Measurements from ENCODE around the gene ZNF534.

Gene ZNF534

GRCh38 chr19:52492201-52492993, 63.4 kb downstream of the ZNF534 start:
- H3K4me2 ChIP-seq (ENCODE audit: low read length, poor library complexity, severe bottlenecking), result no peak overlapping the region
- no peak overlapping the region for H2AFZ ChIP-seq (ENCODE audit: low read depth, low read length)
- no peak overlapping the region for H3K27ac ChIP-seq (ENCODE audit: low read length, poor library complexity, severe bottlenecking)
- no peak overlapping the region for H3K4me3 ChIP-seq (ENCODE audit: insufficient read depth in 1 of 2, low read depth in 1 of 2, low read length in 2 of 2)
- peaks cover 0 to 5% of the 10 kb centered on the region in 2 experiments for H3K36me3 ChIP-seq (ENCODE audit: control insufficient read depth in 1 of 2, insufficient read depth in 2 of 2, low read depth in 1 of 2, low read length in 2 of 2)
- H2BK5ac ChIP-seq (ENCODE audit: low read depth, low read length, poor library complexity, severe bottlenecking), result no peak overlapping the region
- H2BK120ac ChIP-seq (ENCODE audit: low read depth, low read length), result no peak overlapping the region
- H3K79me1 ChIP-seq (replicated peaks; ENCODE audit: low read length, poor library complexity, severe bottlenecking), result no peaks in the 10 kb centered on the region
- H4K91ac ChIP-seq (ENCODE audit: low read length), result no peak overlapping the region
- no peak overlapping the region for H2BK12ac ChIP-seq (ENCODE audit: low read length in 2 of 2)
- H3K9me3 ChIP-seq (ENCODE audit: control insufficient read depth, low read length), result peaks cover 37% of the 10 kb centered on the region
- H2BK15ac ChIP-seq (ENCODE audit: low read depth, poor library complexity, severe bottlenecking), result no peak overlapping the region
- WGBS, result 21% methylated on average over 37 of the region's 37 CpGs
- no peak overlapping the region for H4K8ac ChIP-seq (ENCODE audit: low read length)
- no peaks in the 10 kb centered on the region for H3K4me1 ChIP-seq (ENCODE audit: control insufficient read depth, insufficient read depth, low read depth, low read length)
- no peak overlapping the region for H3K23ac ChIP-seq (ENCODE audit: low read length in 2 of 2)
- DNase-seq, result no peak
- H3K9ac ChIP-seq (ENCODE audit: low read length), result no peak overlapping the region
- no peak overlapping the region for H2AK5ac ChIP-seq (ENCODE audit: low read length, severe bottlenecking)
- H3K27me3 ChIP-seq (ENCODE audit: control insufficient read depth in 1 of 2, insufficient read depth in 1 of 2, low read length in 2 of 2), result peaks cover 0 to 5% of the 10 kb centered on the region in 2 experiments
- no peak overlapping the region for H3K18ac ChIP-seq (ENCODE audit: low read depth in 1 of 2, low read length in 2 of 2)
- H3K4ac ChIP-seq (ENCODE audit: low read depth in 1 of 2, low read length in 2 of 2), result no peak overlapping the region
- no peak overlapping the region for H3K14ac ChIP-seq (ENCODE audit: low read length in 2 of 2)

GRCh38 chr19:52492994-52493470, 64.1 kb downstream of the ZNF534 start:
- Histone ChIP-seq H3K27me3 (ENCODE audit: control insufficient read depth in 1 of 2, insufficient read depth in 1 of 2, low read length in 2 of 2) (peaks cover 0 to 5% of the 10 kb centered on the region in 2 experiments), H3K4ac (ENCODE audit: low read depth in 1 of 2, low read length in 2 of 2) (no peak overlapping the region), H2BK15ac (ENCODE audit: low read depth, poor library complexity, severe bottlenecking) (no peak overlapping the region), H3K36me3 (ENCODE audit: control insufficient read depth in 1 of 2, insufficient read depth in 2 of 2, low read depth in 1 of 2, low read length in 2 of 2) (peaks cover 0 to 5% of the 10 kb centered on the region in 2 experiments), H3K79me1 (replicated peaks; ENCODE audit: low read length, poor library complexity, severe bottlenecking) (no peaks in the 10 kb centered on the region), H2AFZ (ENCODE audit: low read depth, low read length) (no peak overlapping the region), H4K8ac (ENCODE audit: low read length) (no peak overlapping the region), H2BK5ac (ENCODE audit: low read depth, low read length, poor library complexity, severe bottlenecking) (no peak overlapping the region), H2BK120ac (ENCODE audit: low read depth, low read length) (no peak overlapping the region), H3K23ac (ENCODE audit: low read length in 2 of 2) (no peak overlapping the region), H2BK12ac (ENCODE audit: low read length in 2 of 2) (no peak overlapping the region), H3K27ac (ENCODE audit: low read length, poor library complexity, severe bottlenecking) (no peak overlapping the region), H3K18ac (ENCODE audit: low read depth in 1 of 2, low read length in 2 of 2) (no peak overlapping the region), H3K4me3 (ENCODE audit: insufficient read depth in 1 of 2, low read depth in 1 of 2, low read length in 2 of 2) (no peak overlapping the region), H3K9me3 (ENCODE audit: control insufficient read depth, low read length) (peaks cover 34% of the 10 kb centered on the region), H3K9ac (ENCODE audit: low read length) (no peak overlapping the region), H3K14ac (ENCODE audit: low read length in 2 of 2) (no peak overlapping the region), H3K4me1 (ENCODE audit: control insufficient read depth, insufficient read depth, low read depth, low read length) (no peaks in the 10 kb centered on the region), H3K4me2 (ENCODE audit: low read length, poor library complexity, severe bottlenecking) (no peak overlapping the region), H4K91ac (ENCODE audit: low read length) (no peak overlapping the region), H2AK5ac (ENCODE audit: low read length, severe bottlenecking) (no peak overlapping the region)
- 8% methylated on average over 28 of the region's 28 CpGs for WGBS
- DNase-seq, result no peak

GRCh38 chr19:52494518-52494917, 65.6 kb downstream of the ZNF534 start:
- Histone ChIP-seq H2BK120ac (ENCODE audit: low read depth, low read length) (no peak overlapping the region), H3K4ac (ENCODE audit: low read depth in 1 of 2, low read length in 2 of 2) (no peak overlapping the region), H3K79me1 (replicated peaks; ENCODE audit: low read length, poor library complexity, severe bottlenecking) (no peaks in the 10 kb centered on the region), H3K36me3 (ENCODE audit: control insufficient read depth in 1 of 2, insufficient read depth in 2 of 2, low read depth in 1 of 2, low read length in 2 of 2) (peaks cover 5 to 6% of the 10 kb centered on the region in 2 experiments), H4K91ac (ENCODE audit: low read length) (no peak overlapping the region), H2BK15ac (ENCODE audit: low read depth, poor library complexity, severe bottlenecking) (no peak overlapping the region), H3K4me2 (ENCODE audit: low read length, poor library complexity, severe bottlenecking) (no peak overlapping the region), H3K27ac (ENCODE audit: low read length, poor library complexity, severe bottlenecking) (no peak overlapping the region), H2AK5ac (ENCODE audit: low read length, severe bottlenecking) (no peak overlapping the region), H2BK5ac (ENCODE audit: low read depth, low read length, poor library complexity, severe bottlenecking) (no peak overlapping the region), H3K23ac (ENCODE audit: low read length in 2 of 2) (no peak overlapping the region), H2AFZ (ENCODE audit: low read depth, low read length) (no peak overlapping the region), H3K9ac (ENCODE audit: low read length) (no peak overlapping the region), H3K27me3 (ENCODE audit: control insufficient read depth in 1 of 2, insufficient read depth in 1 of 2, low read length in 2 of 2) (peaks cover 0 to 5% of the 10 kb centered on the region in 2 experiments), H3K4me1 (ENCODE audit: control insufficient read depth, insufficient read depth, low read depth, low read length) (no peaks in the 10 kb centered on the region), H3K18ac (ENCODE audit: low read depth in 1 of 2, low read length in 2 of 2) (no peak overlapping the region), H3K14ac (ENCODE audit: low read length in 2 of 2) (no peak overlapping the region), H4K8ac (ENCODE audit: low read length) (no peak overlapping the region), H3K9me3 (ENCODE audit: control insufficient read depth, low read length) (peaks cover 46% of the 10 kb centered on the region), H2BK12ac (ENCODE audit: low read length in 2 of 2) (no peak overlapping the region), H3K4me3 (ENCODE audit: insufficient read depth in 1 of 2, low read depth in 1 of 2, low read length in 2 of 2) (no peak overlapping the region)
- DNase-seq, result no peak
- WGBS, result 50% methylated on average over 1 of the region's 3 CpGs

- Histone ChIP-seq H3K18ac (ENCODE audit: low read depth in 1 of 2, low read length in 2 of 2) (no peak overlapping the region), H3K9me3 (ENCODE audit: control insufficient read depth, low read length) (peaks cover 46% of the 10 kb centered on the region), H2BK12ac (ENCODE audit: low read length in 2 of 2) (no peak overlapping the region), H4K8ac (ENCODE audit: low read length) (no peak overlapping the region), H3K27me3 (ENCODE audit: control insufficient read depth in 1 of 2, insufficient read depth in 1 of 2, low read length in 2 of 2) (no peaks in the 10 kb centered on the region), H3K4me2 (ENCODE audit: low read length, poor library complexity, severe bottlenecking) (no peak overlapping the region), H3K9ac (ENCODE audit: low read length) (no peak overlapping the region), H2AFZ (ENCODE audit: low read depth, low read length) (no peak overlapping the region), H3K4me3 (ENCODE audit: insufficient read depth in 1 of 2, low read depth in 1 of 2, low read length in 2 of 2) (peak overlapping the region in 1 of 2 experiments; percentile 29), H3K27ac (ENCODE audit: low read length, poor library complexity, severe bottlenecking) (no peak overlapping the region), H3K36me3 (ENCODE audit: control insufficient read depth in 1 of 2, insufficient read depth in 2 of 2, low read depth in 1 of 2, low read length in 2 of 2) (peaks cover 2 to 11% of the 10 kb centered on the region in 2 experiments), H2AK5ac (ENCODE audit: low read length, severe bottlenecking) (no peak overlapping the region), H2BK5ac (ENCODE audit: low read depth, low read length, poor library complexity, severe bottlenecking) (no peak overlapping the region), H2BK120ac (ENCODE audit: low read depth, low read length) (no peak overlapping the region), H3K79me1 (replicated peaks; ENCODE audit: low read length, poor library complexity, severe bottlenecking) (no peaks in the 10 kb centered on the region), H3K23ac (ENCODE audit: low read length in 2 of 2) (no peak overlapping the region), H3K4me1 (ENCODE audit: control insufficient read depth, insufficient read depth, low read depth, low read length) (no peaks in the 10 kb centered on the region), H2BK15ac (ENCODE audit: low read depth, poor library complexity, severe bottlenecking) (no peak overlapping the region), H3K4ac (ENCODE audit: low read depth in 1 of 2, low read length in 2 of 2) (no peak overlapping the region), H4K91ac (ENCODE audit: low read length) (no peak overlapping the region), H3K14ac (ENCODE audit: low read length in 2 of 2) (no peak overlapping the region)
- DNase-seq, result no peak
- 94% methylated on average over 8 of the region's 8 CpGs for WGBS
These were observed 69.6 kb downstream of the ZNF534 start for GRCh38 chr19:52498571-52498970.
